ENCODE measurements around the gene ROGDI.

The ROGDI gene

DNA sequence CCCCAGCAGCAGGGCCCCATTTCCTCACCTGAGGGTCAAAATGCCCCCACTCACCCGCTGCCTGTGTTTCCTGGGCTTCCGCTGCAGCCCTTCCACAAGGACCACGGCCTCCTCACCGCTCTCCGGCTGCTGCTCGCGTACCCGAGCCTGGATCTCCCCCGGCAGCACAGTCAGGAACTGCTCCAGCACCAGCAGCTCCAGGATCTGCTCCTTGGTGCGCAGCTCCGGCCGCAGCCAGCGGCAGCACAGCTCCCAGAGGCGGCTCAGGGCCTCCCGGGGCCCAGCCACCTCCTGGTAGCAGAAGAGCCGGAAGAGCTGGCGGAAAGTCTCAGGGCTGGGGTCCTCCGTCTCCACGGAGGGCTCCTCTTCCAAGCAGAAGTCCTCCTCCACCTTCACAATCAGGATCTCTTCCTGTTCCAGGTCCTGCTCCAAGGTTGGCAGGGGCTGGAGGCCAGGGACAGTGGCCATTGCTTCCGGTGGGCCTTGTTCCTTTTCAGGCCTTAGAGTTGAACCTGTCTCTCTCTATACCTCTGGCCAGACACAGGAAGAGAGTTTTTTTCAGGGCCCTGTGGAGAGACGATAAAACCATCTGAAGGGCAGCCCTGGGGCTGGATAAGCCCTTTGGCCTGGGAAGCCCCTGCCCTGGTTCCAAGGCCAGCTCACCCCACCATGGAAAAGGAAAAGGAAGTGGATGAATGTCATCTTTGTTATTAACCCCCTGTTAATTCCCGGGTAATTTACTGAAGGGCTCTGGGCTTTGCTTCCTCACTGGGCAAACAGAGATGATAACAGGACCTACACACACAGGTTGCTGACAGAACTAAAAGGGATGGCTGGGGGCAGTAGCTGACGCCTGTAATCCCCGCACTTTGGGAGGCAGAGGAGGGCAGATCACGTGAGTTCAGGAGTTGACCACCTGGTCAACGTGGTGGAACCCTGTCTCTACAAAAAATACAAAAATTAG lies 36.6 kb downstream of the ROGDI start:
- DNase-seq = no peak

DNA sequence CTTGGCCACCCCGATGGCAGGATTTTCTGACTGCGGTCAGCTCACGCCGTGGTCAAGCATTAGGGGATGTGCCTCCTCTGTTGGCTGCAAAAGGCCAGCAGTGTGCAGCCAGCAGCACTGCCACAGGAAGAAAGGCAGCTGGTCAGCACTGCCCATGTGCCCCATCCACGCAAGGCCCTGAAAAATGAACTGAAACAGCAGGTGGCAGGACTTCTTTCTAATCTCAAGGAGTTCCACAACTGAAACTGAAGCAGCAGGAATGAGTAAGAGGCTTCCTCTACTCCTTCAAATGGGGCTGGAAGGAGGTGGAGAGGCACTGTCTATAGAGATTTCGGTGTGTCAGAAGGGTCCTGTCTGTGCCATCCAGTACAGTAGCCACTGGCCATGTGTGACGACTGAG lies 38.6 kb downstream of the ROGDI start:
- no peak for DNase-seq

DNA sequence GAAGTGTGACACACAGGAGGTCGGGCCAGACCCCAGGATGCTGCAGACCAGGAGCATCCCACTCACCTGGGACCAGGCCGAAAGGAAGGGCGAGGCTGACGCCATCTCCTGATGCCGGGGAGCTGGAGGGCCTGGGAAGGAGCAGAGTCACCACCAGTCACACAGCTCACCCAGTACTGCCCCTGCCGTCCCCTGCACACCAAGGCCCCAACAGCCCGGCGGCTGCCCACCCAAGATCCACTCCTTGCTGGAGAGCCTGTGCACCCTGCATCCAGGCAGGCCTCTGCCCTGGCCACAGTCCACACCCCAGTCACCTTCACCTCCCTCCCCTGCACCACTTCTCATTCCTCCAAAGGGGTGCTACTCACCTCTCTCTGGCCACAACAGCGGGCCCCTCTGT lies 40.2 kb downstream of the ROGDI start:
- DNase-seq = no peak

DNA sequence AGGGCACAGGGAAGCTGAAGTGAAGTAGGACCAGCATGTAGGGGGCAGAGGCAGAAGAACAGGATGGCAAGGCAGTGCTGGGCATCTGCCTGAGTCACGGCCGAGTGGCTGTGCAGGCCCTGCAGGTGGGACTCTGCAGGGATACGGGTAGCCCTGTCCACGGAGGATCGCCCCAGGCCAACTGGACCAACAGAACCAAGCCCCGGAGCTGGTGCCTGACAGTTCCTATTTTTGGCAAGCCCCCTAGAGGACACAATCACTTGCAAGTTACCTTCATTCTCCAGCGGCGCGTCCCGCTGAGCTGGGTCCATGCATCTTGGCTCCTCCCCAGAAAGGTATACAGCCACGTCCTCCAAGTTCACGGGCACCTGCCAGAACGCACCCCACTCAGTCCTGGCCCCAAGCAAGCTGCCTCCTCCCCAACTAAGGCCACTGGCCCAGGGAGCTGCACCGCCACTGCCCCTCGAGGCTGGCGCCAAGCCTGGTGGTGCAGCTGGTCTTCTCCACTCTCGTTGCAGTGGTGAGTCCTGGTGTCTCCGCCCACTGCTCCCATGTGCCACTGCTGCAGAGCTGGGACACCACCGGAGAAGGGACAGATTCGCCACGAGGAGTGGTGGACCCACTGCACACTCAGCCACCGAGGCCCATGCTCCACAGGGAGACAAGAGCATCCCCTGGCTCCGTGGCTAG lies 42.1 kb downstream of the ROGDI start:
- no peak for DNase-seq

DNA sequence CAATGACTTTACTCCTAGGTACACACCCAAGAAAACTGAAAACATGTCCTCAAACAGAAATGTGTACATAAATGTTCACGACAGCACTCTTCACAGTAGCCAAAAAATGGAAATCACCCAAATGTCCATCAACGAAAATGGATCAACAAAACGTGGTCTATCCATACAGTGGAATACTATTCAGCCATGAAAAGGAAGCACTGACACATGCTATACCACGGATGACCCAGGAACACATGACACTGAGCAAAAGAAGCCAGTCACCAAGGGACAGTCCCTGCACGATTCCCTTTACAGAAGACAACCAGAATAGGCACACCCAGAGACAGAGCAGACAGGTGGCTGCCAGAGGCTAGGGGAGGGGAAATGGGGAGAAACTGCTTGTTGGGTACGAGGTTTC lies 46.7 kb downstream of the ROGDI start:
- DNase-seq = no peak

DNA sequence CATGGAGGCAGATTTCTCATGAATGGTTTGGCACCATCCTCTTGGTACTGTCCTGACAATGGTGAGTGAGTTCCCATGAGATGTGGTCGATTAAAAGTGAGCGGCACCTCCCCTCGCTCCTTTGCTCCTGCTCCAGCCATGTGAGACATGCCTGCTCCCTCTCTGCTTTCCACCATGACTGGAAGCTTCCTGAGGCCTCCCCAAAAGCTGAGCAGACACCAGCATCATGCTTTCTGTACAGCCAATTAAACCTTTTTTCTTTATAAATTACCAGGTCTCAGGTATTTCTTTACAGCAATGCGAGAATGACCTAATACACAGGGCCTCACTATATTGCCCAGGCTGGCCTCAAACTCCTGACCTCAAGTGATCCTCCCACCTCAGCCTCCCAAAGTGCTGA lies 47.6 kb downstream of the ROGDI start:
- DNase-seq = no peak

DNA sequence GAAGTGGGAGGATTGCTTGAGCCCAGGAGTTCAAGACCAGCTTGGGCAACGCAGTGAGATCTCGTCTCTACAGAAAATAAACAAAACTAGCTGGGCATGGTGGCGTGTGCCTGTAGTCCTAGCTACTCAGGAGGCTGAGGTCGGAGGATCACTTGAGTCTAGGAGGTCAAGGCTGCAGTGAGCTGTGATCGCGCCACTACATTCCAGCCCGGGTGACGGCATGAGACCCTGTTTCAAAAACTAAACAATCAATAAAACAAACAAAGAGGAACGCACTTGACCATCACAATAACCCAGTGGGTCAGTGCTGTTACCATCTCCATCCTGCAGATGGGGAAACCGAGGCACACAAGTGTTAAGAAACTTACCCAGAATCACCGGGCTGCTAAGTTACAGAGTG lies 49.2 kb downstream of the ROGDI start:
- DNase-seq = no peak

DNA sequence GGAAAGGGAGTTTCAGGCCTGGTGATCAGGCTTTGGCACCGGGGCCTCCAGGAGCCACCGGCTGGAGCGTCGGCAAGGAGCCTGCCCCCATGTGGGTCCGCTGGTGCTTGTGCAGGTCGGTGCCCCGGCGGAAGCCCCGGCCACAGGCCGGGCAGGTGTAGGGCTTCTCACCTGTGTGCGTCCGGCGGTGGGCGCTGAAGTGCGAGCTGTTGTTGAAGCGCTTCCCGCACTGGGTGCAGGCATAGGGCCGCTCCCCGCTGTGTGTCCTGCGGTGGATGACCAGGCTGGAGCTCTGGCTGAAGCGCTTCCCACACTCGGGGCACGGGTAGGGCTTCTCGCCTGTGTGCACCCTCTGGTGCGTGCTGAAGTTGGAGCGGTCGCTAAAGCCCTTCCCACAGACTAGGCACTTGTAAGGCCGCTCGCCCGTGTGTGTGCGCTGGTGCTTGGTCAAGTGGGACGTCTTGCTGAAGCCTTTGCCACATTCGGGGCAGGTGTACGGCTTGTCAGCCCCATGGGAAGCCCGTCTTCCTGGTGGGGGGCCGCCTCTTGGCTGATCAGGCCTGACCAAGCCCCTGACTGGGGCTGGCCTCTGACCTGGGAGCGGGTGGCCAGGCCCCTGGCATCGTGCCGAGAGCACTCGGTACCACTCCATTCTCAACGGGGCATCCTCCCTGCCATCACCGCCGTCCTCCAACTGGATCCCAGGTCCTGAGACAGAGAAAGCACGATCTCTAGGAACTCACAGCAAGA lies 49.9 kb downstream of the ROGDI start:
- DNase-seq = no peak

DNA sequence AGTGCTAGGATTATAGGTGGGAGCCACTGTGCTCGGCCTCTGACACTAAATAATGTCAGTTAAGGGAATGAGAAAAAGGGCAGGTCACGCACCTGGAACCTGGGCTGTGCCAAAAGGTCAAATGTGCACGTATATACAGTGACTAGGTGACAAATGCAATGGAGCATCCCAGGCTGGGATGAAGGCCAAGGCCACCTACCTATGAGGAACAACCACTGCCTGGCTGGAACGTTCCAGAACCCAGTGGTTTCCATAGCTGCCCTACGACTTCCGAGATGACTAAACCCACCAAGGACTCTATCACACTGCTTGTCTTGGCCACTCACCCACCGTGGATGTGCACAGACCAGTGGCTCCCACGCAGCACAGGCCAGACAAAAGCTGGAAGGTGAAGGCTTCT lies 51.5 kb downstream of the ROGDI start:
- no peak for DNase-seq

DNA sequence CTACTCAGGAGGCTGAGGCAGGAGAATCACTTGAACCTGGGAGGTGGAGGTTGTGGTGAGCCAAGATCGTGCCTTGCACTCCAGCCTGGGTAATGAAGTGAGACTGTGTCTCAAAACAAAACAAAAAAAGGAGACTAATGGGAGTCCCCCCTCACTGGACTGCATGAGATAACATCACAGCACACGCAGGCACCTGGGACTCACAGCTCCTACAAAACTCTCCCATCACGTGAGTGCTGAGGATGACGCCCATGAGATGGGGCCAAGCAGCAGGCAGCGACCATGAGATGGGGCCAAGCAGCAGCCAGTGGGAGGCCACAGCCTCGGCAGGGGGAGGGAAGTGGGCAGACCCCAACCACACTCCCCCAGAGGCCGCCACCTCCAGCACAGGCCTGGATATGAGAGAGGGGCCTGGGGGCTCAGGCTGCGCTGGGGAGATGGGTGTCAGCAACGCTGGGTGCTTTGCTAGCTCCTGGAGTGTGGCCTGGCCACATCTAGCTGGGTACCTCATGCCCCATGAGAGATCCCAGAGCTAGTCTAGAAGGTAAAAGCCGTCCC lies 52.7 kb downstream of the ROGDI start:
- no peak for DNase-seq

DNA sequence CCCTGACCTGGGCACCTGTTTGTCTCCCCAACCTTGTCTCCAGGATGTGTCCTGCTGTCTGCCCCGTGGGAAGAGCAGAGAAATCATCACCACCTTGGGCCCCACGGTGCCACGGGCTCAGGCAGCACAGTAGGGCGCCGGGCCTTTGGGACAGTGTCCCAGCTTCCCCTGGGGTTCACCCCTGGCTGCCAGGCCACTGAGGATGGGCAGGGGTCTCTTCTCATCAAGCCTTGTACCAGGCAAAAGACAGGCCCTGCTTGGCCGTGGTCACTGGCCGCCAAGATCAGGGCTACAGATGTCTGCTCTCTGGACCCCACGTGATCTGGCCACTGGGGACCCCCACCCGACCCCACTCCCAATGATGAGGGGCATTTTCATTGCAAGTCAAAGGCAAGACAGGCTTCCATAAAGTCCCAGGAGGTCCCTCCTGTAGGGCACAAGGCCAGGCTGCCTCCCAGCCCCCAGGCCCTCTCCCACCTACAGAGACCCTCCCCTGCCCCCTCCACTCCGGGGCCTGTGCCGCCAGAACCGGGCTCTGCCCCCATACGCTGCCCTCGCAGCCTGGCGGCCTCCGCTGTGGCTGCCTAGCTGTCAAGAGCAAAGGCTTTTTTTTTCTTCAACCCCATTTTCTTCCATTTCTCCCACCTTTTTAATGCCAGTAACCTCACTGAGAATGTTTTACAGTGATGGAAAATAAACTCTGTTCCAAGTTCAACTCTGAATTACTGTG lies 53.6 kb downstream of the ROGDI start:
- DNase-seq = no peak

DNA sequence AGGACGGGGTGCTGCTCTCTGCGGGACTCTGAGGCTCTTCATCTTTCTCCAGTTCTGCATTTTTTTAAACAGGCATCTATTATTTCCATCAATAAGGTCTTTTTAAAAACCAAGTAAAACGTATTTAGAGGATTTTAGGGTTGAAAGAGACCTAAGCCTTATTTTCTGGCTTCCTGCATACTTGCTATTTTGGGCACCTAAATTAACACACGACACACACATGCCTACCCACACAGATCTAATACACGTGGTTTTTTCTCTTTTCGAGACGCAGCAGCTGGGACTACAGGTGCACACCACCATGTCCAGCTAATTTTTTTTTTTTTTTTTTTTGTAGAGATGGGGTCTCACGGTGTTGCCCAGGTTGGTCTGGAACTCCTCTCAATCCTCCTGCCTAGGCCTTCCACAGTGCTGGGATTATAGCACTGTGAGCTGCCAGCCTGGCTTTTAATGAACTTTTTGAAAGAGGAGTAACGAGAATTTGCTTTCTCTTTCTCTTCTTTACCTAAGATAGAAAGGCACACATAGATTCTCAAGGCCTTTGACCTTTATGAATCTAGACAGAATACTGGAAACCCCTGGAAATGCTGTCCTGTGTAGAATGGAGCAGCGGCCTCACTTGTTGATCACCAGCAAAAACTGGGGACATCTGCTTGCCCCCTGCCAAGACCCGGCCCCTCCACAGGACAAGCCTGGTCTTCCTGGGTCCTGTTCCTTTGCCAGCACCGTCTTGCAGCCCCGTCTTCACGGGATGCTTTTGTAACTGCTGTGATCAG lies 54.3 kb downstream of the ROGDI start:
- DNase-seq = no peak

DNA sequence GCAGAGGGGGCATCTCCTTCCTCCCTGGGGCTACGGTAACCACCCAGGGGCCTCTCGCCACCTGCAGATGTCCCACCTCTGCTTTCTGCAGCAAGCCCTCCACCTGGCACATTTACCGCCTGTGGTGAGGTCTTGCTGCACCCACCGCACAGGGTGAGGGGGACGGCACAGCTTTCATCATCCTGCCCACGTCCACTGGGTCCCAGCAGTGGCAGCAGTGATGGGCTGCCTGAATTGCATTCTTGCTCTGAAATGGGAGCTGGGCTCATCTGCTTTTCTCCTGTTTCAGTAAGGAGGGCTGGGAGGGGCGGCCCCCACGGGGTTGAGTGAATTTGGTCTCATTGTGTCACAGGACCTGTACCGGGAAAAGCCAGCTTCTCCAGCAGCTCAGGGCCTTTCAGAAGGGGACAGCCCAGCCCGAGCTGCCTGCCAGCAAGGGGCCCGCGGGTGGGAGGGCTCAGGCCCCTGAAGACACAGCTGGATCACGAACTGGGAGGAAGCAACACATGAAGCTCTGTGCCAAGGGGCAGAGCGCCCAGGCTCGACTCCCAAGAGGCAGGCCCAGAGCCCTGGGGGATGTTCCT lies 55.4 kb downstream of the ROGDI start:
- peak; percentile 1 for DNase-seq
